ENCODE results near the gene MARCHF11.

The MARCHF11 gene

DNA sequence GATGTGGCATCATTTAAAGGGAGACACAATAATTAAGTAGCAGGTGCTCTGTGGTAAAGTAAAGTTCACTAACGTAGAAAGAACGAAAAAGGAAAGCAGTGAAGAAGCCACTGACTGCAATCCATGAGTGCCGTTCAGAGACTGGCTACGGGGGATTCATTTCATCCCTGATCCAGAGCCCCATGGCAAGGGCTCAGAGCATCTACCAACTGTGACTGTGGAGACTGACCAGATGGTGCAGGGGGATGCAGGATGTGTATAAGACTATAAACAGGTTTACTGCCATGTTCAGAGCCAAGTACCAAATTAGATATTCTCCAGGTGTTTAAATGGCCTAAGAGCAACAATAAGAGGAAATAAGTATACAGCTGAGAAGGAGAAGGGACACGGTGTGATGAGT lies 47.7 kb downstream of the MARCHF11 start:
- no peak for DNase-seq

GRCh38 chr5:16128944-16129343 lies 50.6 kb downstream of the MARCHF11 start:
- no peak for DNase-seq

DNA sequence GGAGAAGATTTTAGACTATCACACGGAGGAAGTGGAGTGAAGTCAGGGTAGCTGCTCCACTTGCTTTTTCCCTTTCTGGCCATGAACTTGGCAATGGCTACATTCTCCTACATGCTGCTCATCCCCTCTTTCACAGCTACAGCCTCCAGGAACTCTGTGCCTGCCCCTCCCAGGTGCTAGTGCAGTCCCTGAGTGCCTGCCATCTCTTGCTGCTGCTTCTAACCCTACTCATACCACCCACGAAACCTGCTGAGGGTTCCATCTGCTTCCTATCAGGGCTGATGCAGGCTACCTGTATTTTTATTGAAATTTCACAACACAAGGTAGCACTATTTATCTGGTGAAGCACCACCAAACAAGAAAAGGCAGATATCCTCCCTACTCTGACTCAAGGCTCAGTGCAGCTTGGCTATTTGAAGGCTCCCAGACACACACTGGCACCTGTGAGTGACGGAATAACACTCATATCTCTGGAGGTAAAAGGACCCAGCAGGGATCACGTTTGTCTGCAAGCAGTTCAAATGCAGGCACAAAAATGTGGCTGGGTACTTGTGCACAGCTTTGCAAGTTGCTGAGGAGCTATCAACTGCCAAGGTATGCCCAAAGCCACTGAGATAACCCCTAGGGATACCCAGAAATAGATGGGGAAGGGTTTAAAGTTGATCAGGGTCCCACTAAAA lies 51.6 kb downstream of the MARCHF11 start:
- DNase-seq = no peak

- DNase-seq = no peak
Measured at GRCh38 chr5:16120579-16120978, 59.0 kb downstream of the MARCHF11 start.

- DNase-seq = no peak
Measured at GRCh38 chr5:16119790-16120189, 59.8 kb downstream of the MARCHF11 start.

DNA sequence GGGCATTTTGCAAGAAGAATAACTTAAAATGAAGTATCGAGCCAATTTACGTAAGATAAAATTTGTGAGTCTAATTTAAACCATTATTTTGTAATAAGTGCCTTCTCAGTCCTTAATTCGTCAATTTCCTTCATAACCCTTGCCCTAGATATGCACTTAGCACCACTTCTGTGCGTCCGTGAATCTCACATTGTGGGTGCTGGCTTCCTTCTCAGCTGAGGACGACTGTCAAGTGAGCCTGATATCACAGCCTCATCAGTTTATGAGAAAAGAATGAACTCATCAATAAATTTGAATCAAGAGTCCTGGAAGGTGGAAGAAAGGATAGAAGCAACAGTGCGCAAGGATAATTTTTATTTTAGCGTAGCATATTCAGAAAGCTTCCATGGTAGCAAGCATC lies 64.5 kb downstream of the MARCHF11 start:
- no peak for DNase-seq

- no peak for DNase-seq
Measured at GRCh38 chr5:16108418-16108817, 71.2 kb downstream of the MARCHF11 start.

- DNase-seq = no peak
Measured at GRCh38 chr5:16104961-16105360, 74.6 kb downstream of the MARCHF11 start.

- DNase-seq = no peak
Measured at GRCh38 chr5:16095612-16096011, 84.0 kb downstream of the MARCHF11 start.

DNA sequence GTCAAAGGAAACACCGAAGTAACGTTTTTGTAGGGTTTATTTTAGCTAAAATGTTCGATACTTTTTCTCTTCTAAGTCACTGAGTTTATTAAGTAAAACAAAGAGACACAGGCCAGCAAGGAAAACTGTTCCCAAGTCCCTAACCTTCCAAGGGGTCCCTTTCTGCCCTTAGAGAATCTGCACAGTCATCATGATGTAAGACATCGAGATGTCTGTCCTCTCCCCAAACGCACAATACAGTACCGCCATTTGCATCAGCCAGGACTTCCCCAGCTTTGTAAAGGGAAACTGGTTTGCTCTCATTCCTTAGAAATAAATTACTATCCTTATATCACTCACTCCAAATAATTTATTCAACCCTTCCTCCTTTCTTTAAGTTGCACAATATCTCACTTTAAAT lies 89.3 kb downstream of the MARCHF11 start:
- no peak for DNase-seq

GRCh38 chr5:16082982-16083381 lies 96.6 kb downstream of the MARCHF11 start:
- DNase-seq = no peak

GRCh38 chr5:16082053-16082452 lies 97.5 kb downstream of the MARCHF11 start:
- no peak for DNase-seq

- DNase-seq = no peak
Measured at GRCh38 chr5:16081376-16081955, 98.1 kb downstream of the MARCHF11 start.

- no peak for DNase-seq
Measured at GRCh38 chr5:16076657-16077056, 102.9 kb downstream of the MARCHF11 start.

GRCh38 chr5:16074358-16074757 lies 105.2 kb downstream of the MARCHF11 start:
- DNase-seq = no peak

DNA sequence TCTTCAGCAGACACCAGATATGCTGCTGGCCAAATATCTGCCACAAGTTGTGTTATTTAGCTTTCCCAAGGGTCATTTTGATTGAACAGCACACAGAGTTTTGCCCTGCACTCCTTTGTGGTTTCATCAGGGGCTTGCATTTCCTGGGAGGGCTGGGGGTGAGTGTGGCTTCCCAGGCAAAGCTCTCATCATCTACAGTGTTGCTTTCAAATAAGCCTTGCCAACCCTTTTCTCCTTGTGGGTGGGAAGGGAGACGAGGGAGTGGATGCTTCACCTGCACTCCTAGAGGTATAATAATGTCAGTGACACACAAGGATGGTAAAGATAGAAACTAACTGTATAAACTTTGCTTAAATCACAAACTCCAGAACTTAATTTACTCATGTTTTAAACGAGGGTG lies 107.0 kb downstream of the MARCHF11 start:
- no peak for DNase-seq

GRCh38 chr5:16067415-16067814 lies 112.2 kb downstream of the MARCHF11 start:
- DNase-seq = no peak

- no peak for DNase-seq
Measured at GRCh38 chr5:16066810-16067209, 112.8 kb downstream of the MARCHF11 start.

DNA sequence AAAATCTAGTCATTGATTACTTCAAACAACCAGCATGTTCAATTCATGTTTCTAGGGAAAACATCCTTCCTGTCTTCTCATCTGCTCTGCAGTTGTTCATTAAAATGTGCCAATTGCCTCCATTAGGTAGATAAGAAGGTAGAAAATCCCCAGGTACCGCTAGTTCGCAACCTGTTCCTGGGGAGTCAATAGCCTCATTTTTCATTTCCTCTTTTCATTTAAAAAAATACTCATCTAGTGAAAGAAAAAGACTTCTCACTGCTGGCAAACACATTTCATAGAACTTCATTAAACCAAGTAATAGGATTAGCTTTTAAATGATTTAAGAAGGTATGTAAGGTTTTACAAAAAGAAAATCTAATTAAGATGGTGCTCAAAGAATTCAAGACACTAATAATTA lies 113.3 kb downstream of the MARCHF11 start:
- DNase-seq = no peak

GRCh38 chr5:16065831-16066230 lies 113.8 kb downstream of the MARCHF11 start:
- DNase-seq = no peak

DNA sequence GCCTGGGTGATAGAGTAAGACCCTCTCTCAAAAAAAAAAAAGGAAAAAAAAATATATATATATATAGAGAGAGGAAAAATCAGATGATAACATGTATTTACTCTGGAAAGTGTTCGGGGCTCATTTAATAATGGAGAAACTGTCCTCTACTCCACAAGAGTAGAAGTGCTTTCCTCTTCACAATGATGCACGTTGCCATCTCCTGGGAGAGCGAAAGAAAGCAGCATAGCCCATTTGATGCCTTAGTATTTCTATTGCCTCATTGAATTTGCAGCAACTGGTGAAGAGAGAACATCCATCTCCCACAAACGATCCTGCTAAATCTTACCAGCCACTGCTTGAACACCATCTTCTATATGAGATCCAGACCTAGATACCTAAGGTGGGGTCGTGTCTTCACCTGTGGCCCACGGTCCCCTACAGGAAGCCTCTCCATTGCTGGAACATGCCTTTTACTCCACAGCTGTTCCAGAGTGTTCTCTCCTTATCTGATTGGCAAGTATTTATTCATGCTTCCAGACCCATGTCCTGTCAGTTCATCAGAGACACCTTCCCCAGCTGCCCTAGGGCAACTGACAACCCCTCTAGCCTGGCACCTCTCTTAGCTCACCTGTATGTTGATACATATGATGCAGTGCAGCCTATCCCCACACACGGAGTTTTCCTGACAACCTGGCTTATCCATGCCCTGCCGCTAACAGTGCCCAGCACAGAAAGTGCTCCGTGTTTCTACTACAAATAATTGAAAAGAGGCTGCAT lies 115.3 kb downstream of the MARCHF11 start:
- no peak for DNase-seq

- DNase-seq = no peak
Measured at GRCh38 chr5:16061163-16061562, 118.4 kb downstream of the MARCHF11 start.

DNA sequence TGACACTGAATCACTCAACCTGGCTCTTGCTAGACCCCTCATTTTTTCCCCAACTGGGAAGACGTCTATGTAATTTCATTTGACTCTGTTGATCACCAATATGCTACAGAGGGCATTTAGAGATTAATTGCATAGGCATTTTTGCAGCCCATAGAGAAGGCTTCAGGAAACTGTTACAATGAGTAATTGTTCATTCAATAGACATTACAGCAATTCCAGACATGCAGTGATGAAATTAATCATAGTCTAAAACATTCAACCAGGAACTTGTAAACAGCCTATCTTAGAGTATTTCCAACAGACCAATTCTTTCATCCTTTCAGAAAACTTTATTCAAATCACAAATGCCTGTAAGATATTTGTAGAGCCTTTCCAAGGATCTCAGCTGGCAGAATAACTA lies 122.3 kb downstream of the MARCHF11 start:
- no peak for DNase-seq

DNA sequence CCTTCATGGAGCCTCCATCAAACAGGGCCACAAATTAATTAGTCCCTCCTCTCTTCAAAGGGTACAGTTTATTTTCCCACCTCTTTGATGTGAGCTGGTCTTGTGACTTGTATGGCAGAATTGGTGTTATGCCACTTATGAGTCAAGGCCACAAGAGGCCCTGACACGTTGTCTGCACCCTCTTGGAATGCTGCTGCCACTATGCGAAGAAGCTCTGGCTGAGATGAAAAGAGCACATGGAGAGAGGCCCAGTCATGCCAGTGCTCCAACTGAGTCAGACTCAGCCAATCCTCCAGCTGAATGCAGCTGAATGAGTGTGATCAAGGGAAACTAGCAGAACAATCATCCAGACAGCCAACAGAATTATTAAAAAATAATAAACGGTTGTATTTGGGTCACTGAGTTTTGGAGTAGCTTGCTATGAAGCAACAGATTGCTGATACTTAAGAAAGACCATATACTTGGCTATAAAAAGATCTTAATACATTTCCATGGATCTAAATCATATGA lies 128.3 kb downstream of the MARCHF11 start:
- DNase-seq = no peak

Measured in 8988T (cell line).